Effector memory CD4-positive, alpha-beta T cell (primary cell): ENCODE data around the gene GEMIN2.
"Not testable (repeated sequence)": the region's sequence is repeated elsewhere in the genome, so short reads cannot be mapped to it uniquely, and the experiment has no call there.

Source experiments
- DNase-seq, 3 donors: peaks; one replicate each; pipeline ENCODE4 v3.0.0-alpha.2; 2020
- H3K27ac ChIP-seq: 2 replicates; pipeline ENCODE4 v1.7.0; 2013; ENCODE audit warnings: mild to moderate bottlenecking, low read length, moderate library complexity; ENCODE audit not compliant: insufficient read depth, poor library complexity, severe bottlenecking
- H3K27me3 ChIP-seq: replicated peaks from 2 replicates; pipeline ENCODE4 v1.7.0; 2013; ENCODE audit warnings: mild to moderate bottlenecking, low read length; ENCODE audit not compliant: insufficient read depth, control insufficient read depth, poor library complexity, severe bottlenecking
- H3K36me3 ChIP-seq: 2 replicates; pipeline ENCODE4 v1.7.0; 2013; ENCODE audit warnings: mild to moderate bottlenecking, low read length, moderate library complexity; ENCODE audit not compliant: control insufficient read depth, insufficient read depth
- H3K4me1 ChIP-seq: 2 replicates; pipeline ENCODE4 v1.7.0; 2013; ENCODE audit warnings: low read length, mild to moderate bottlenecking; ENCODE audit not compliant: control insufficient read depth, insufficient read depth, poor library complexity, severe bottlenecking
- H3K4me3 ChIP-seq: 2 replicates; pipeline ENCODE4 v1.7.0; 2013; ENCODE audit warnings: low read length, low read depth, mild to moderate bottlenecking; ENCODE audit not compliant: insufficient read depth, poor library complexity, severe bottlenecking
- H3K9me3 ChIP-seq: 2 replicates; pipeline ENCODE4 v1.7.0; 2013; ENCODE audit warnings: mild to moderate bottlenecking, low read length, moderate library complexity; ENCODE audit not compliant: control insufficient read depth

The GEMIN2 gene

GRCh38 chr14:39175445-39176262 is 61.5 kb downstream of the GEMIN2 start:
- peaks cover 11% of the 10 kb centered on the region for H3K4me1 ChIP-seq
- H3K9me3 ChIP-seq: no peaks in the 10 kb centered on the region
- peaks cover 40% of the 10 kb centered on the region for H3K36me3 ChIP-seq
- H3K27me3 ChIP-seq: no peaks in the 10 kb centered on the region
- peak overlapping the region; percentile 72 for H3K4me3 ChIP-seq
- DNase-seq: peak in 1 of 3 donors; percentile 21
- H3K27ac ChIP-seq: peak overlapping the region; percentile 88

- DNase-seq: no peak
- Histone ChIP-seq H3K9me3 (no peaks in the 10 kb centered on the region), H3K4me3 (peak overlapping the region; percentile 72), H3K27ac (peak overlapping the region; percentile 88), H3K36me3 (peaks cover 49% of the 10 kb centered on the region), H3K4me1 (peaks cover 11% of the 10 kb centered on the region), H3K27me3 (no peaks in the 10 kb centered on the region)
Measured at GRCh38 chr14:39176263-39177167, 62.4 kb downstream of the GEMIN2 start.

GRCh38 chr14:39177168-39177545 is 63.0 kb downstream of the GEMIN2 start:
- H3K9me3 ChIP-seq: no peaks in the 10 kb centered on the region
- H3K36me3 ChIP-seq: peaks cover 54% of the 10 kb centered on the region
- H3K4me3 ChIP-seq: no peak overlapping the region
- DNase-seq: no peak
- peaks cover 11% of the 10 kb centered on the region for H3K4me1 ChIP-seq
- H3K27ac ChIP-seq: no peak overlapping the region
- H3K27me3 ChIP-seq: no peaks in the 10 kb centered on the region

- H3K9me3 ChIP-seq: no peaks in the 10 kb centered on the region
- peaks cover 11% of the 10 kb centered on the region for H3K4me1 ChIP-seq
- H3K27ac ChIP-seq: no peak overlapping the region
- DNase-seq: no peak
- H3K4me3 ChIP-seq: no peak overlapping the region
- no peaks in the 10 kb centered on the region for H3K27me3 ChIP-seq
- H3K36me3 ChIP-seq: peaks cover 67% of the 10 kb centered on the region
Measured at GRCh38 chr14:39179042-39179441, 64.9 kb downstream of the GEMIN2 start.

- H3K36me3 ChIP-seq: peaks cover 67% of the 10 kb centered on the region
Measured at GRCh38 chr14:39180553-39180952, 66.4 kb downstream of the GEMIN2 start.

GRCh38 chr14:39181026-39181692 is 67.0 kb downstream of the GEMIN2 start:
- H3K27me3 ChIP-seq: no peaks in the 10 kb centered on the region
- H3K9me3 ChIP-seq: no peaks in the 10 kb centered on the region
- H3K4me1 ChIP-seq: peaks cover 8% of the 10 kb centered on the region
- no peak overlapping the region for H3K4me3 ChIP-seq
- peaks cover 67% of the 10 kb centered on the region for H3K36me3 ChIP-seq
- DNase-seq: no peak
- H3K27ac ChIP-seq: no peak overlapping the region

More at GRCh38 chr14:39180553-39180952, 66.4 kb downstream of the GEMIN2 start:
- peaks cover 11% of the 10 kb centered on the region for H3K4me1 ChIP-seq
- no peak for DNase-seq
- no peak overlapping the region for H3K27ac ChIP-seq
- H3K27me3 ChIP-seq: no peaks in the 10 kb centered on the region
- no peak overlapping the region for H3K4me3 ChIP-seq
- no peaks in the 10 kb centered on the region for H3K9me3 ChIP-seq

GRCh38 chr14:39181693-39182047 is 67.5 kb downstream of the GEMIN2 start:
- Histone ChIP-seq H3K9me3 (no peaks in the 10 kb centered on the region), H3K27ac (no peak overlapping the region), H3K27me3 (no peaks in the 10 kb centered on the region), H3K4me1 (peaks cover 3% of the 10 kb centered on the region), H3K4me3 (no peak overlapping the region), H3K36me3 (peaks cover 66% of the 10 kb centered on the region)
- no peak for DNase-seq

GRCh38 chr14:39182770-39183684 is 68.9 kb downstream of the GEMIN2 start:
- Histone ChIP-seq H3K9me3 (no peaks in the 10 kb centered on the region), H3K4me1 (no peaks in the 10 kb centered on the region), H3K27ac (no peak overlapping the region), H3K27me3 (no peaks in the 10 kb centered on the region), H3K36me3 (peaks cover 52% of the 10 kb centered on the region), H3K4me3 (no peak overlapping the region)
- DNase-seq: no peak

- H3K27me3 ChIP-seq, H3K4me3 ChIP-seq, H3K9me3 ChIP-seq, H3K4me1 ChIP-seq, DNase-seq, H3K27ac ChIP-seq: not testable (repeated sequence)
- peaks cover 46% of the 10 kb centered on the region for H3K36me3 ChIP-seq
Measured at GRCh38 chr14:39183685-39184003, 69.5 kb downstream of the GEMIN2 start.
